GM18858 (cell line): ENCODE results near the gene EXOC6B.
"Not testable (repeated sequence)": the region's sequence is repeated elsewhere in the genome, so short reads cannot be mapped to it uniquely, and the experiment has no call there.

Source experiments
- ATAC-seq: cut with Tn5 transposase; IDR thresholded peaks from one replicate; pipeline ENCODE4 v1.9.1; 2021; ENCODE audit not compliant: unreplicated experiment

EXOC6B gene

DNA sequence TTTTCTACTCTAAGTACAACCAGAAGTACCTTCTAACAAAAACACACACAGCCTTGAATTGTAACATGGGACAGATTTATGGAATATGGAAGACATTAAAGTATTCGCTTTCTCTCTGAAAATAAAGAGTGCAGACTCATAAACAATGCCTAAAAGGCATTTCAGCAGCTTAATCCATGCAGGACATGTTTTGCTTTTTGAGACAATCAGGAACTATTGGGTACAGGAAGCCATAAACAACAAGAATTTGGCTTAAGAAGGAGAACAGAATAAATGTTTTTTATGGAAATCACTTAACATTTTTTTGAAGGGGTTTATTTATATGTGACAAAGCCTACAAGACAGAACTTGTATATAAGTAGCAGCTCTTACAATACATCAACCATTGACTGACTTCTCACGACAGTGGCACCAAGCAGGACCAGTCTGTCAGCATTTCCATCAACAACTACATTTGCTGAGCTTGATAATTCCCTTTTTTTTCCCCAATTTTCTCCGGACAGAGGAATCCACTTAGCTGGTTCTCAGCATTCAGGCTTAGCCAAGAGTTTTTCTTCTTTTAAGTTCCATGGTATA, 140.1 kb downstream of the EXOC6B start:
- no peak for ATAC-seq

DNA sequence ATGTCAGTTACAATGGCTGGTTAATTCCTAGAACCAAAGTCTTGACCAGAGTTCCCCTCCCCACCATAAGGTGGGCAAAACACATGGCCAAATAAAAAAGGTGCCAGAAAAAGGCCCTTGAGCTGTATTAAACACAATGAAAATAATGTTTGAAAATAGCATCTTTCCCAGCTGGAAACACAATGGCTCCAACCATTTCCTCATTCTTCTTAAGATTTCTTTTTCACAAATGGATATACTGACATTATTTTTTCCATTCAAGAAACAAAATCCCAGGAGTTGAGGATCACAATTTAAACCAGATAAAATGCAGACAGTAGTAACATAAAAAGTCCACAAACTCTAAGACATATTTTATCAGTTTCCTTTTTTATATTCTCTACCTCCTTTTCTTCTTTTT, 143.8 kb downstream of the EXOC6B start:
- no peak for ATAC-seq

DNA sequence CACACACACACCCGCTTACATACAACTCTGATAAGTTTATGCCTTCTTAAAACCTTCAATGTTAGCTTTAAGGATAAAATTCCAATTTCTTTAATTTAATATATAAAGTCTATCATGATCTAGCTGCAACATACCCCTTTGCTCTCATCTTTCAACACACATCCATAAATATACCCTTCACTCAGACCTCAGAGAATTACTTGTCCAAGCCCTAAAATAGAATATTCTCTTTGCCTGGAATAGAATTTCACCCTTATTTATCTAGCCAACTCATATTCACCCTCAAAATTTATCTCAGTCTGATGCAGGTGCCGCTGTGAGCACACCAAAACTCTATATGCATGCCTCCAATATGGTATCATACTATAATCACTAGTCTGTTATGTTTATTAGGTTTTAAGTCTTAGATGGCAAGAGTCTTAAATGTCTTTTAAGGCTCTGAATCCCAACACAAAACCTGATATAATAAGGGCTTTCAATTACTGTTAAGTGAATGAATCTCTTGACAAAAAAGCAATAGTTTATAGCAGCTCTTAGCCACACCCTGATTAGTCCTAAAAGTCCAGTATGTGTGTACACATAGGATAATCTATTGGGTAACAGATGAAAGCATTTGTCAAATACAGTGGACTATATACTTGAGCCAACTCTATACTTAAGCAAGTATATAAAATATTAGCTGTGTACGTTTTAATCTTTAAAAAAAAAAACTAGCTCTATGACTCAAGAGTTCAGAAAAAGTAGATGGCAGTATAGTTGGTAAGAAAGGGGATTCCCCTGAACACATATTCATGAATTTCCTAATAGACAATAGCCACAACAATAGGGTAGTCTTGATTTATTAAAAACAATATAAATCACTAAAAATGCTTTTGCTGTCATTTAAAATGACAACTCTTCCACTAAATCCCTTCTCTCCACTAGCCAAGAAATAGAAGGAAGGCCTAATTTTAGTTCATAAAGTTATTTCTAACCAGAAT, 144.5 kb downstream of the EXOC6B start:
- ATAC-seq, result no peak

DNA sequence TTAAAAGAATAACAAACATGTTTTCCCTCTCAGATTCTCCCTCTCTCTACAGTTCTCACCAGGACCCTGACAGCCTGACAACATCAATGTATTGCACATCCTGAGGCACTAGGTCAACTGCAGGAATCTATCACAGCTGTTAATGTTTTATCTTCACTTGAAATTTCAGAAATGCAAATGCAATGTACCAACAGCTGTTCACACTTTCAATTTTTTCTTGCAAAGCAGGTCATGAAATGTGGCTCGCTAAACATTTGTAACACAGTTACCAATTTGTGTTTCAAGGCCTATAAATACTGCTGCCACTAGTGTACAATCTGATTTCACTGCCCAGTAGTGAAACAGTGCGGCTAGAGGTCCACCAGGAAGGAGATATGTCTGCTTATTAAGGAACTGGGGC, 147.8 kb downstream of the EXOC6B start:
- ATAC-seq, result peak; percentile 44

DNA sequence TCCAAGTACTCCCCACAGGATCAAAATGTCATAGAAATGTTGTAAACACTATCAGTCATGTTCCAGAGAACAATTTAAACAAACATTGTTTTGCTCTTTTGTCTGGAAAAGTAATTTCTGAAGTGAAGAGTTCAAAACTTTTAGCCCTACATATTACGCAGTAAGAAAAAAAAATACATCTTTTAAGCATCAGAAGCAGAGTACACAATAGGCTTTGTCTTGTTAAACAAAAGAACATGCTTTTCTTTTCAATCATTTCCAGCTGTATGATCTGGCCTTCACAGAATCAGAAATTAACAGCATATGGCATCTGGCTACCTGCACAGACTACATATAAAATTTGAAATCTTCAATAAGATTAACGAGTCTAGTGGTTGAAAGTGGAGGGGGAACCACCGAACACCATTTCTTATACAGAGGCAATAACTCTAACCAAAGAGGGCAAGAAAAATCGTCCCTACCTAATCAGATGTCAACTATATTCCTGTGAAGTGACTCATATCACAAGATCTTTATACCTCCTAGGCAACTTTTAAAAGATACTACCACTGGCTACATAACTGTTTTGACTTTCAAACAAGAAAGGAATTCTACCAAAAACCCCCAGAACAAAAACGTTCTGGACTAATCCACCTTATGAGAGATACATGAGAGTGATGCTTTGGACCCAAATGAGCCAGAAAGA, 149.3 kb downstream of the EXOC6B start:
- no peak for ATAC-seq

DNA sequence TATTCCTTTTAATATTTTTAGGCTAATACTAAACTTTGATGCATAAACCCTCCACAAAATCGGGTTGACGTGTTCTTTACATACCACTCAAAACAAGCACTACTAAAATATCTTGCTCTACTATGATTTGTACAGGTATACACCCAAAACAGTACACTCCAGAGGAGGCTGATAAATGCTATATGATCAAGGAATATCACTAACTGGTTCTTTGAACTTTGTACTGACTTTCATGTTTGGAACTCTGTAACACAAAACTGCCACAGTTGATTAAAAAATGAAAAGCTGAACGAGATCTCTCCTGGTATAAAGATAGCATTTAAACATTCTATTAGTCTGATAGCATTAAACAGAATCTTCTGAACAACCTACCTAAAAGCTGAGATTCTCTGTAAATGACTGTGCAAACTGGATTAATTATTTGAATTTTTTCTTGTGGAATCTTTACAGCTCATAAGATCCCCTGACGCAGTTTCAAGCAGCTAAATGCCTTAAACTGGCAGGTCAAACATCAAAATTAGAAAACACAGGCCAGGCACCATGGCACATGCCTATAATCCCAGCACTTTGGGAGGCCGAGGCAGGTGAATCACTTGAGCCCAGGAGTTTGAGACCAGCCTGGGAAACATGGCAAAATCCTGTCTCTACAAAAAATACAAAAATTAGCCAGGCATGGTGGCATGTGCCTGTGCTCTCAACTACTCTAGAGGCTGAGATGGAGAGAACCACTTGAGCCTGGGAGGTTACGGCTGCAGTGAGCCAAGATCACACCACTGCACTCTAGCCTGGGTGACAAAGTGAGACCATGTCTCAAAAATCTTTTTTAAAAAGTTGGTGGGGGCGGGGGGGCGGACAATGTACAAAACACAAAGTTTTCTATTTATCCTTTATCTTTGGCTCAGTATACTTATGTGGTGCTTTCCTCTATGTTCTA, 150.6 kb downstream of the EXOC6B start:
- ATAC-seq, result no peak

DNA sequence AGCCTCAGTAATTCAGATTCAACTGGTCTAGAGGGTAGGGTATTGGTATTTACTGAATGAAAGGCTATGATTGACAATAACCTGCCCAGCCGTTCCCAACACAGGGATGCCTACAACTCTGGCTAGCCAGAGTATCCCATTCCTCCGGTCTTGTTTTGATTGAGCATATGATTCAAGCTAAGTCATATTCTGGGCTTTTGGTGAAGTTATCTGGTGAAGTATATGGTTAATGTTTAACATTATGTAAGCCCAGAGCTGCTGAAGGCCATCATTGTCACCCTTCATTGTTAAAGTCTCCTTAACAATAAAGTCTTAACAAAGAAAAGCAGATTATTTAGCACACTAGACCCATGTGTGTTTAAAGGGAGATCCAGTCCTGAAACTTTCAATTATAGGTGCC, 152.6 kb downstream of the EXOC6B start:
- ATAC-seq, result no peak

DNA sequence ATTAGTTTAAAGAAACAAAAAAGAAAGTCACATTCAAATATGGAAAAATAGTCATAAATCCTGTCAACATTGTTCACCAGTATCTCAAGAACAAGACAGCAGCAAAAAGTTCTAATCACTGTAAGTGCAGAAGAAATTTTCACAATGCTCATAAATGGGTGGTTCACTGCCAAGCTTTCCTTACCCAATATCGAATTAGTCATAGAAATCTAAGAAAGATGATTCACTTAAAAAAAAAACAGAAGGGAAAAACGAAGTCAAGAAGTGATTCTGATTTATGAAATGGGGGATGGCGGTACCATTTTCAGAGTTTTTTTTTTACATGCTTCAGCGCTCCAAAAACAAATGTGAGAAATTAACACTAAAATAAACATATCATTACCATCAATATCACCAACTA, 156.7 kb downstream of the EXOC6B start:
- no peak for ATAC-seq

DNA sequence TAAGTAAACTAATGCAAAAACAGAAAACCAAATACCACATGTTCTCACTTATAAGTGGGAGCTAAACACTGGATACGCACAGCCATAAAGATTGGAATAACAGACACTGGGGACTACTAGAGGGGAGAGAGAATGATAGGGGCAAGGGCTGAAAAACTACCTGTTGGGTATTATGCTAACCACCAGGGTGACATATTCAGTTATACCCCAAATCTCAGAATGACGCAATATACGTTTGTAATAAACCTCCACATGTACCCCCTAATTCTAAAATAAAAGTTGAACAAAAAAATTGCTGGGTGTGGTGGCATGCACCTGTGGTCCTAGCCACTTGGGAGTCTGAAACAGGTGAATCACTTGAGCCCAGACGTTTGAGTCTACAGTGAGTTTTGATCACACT, 157.2 kb downstream of the EXOC6B start:
- ATAC-seq, result no peak

DNA sequence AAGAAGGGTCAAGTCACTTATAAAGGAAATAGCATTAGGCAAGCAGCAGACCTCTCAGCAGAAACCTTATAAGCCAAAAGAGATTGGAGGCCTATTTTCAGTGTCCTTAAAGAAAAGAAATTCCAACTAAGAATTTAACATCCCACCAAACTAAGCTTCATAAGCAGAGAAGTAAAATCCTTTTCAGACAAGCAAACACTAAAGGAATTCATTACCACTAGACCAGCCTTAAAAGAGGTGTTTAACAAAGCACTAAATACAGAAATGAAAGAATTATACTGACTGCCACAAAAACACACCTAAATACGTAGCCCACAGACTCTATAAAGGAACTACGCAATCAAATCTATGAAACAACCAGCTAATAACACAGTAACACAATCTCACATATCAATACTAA, 160.4 kb downstream of the EXOC6B start:
- no peak for ATAC-seq

DNA sequence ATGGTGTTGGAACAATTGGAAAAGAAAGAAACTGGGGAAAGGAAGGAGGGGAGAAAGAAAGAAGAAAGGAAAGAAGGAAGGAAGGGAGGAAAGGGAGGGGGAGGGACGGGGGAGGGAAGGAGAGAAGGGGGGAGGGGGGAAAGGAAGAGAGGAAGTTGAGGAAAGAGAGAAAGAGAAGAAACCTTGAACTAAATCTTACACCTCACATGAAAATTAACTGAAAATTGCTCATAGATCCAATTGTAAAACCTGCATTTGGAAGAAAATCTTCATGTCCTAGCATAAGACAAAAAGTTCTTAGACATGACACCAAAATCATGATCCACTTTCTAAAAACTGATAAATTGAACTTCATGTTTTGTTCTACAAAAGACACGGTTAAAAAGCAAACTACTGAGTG, 163.8 kb downstream of the EXOC6B start:
- no peak for ATAC-seq

DNA sequence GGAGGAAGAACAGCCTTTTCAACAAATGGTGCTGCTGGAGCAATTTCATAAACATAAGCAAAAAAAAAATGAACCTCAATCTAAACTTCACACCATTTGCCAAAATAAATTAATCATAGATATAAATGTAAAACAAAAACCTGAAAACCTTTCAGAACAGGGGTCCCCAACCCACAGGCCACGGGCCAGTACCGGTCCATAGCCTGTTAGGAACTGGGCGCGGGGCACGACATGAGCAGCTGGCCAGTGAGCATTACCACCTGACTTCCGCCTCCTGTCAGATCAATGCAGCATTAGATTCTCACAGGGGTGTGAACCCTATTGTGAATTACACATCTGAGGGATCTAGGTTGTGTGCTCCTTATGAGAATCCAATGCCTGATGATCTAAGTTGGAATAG, 176.0 kb downstream of the EXOC6B start:
- ATAC-seq, result no peak

DNA sequence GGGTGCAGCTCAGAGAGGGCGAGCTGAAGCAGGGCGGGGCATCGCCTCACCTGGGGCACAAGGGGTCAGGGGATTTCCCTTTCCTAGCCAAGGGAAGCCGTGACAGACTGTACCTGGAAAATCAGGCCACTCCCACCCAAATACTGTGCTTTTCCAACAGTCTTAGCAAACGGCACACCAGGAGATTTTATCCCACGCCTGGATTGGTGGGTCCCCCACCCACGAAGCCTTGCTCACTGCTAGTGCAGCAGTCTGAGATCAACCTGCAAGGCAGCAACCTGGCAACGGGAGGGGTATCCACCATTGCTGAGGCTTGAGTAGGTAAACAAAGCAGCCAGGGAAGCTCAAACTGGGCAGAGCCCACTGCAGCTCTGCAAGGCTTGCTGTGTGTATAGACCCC, 184.6 kb downstream of the EXOC6B start:
- ATAC-seq, result not testable (repeated sequence)

DNA sequence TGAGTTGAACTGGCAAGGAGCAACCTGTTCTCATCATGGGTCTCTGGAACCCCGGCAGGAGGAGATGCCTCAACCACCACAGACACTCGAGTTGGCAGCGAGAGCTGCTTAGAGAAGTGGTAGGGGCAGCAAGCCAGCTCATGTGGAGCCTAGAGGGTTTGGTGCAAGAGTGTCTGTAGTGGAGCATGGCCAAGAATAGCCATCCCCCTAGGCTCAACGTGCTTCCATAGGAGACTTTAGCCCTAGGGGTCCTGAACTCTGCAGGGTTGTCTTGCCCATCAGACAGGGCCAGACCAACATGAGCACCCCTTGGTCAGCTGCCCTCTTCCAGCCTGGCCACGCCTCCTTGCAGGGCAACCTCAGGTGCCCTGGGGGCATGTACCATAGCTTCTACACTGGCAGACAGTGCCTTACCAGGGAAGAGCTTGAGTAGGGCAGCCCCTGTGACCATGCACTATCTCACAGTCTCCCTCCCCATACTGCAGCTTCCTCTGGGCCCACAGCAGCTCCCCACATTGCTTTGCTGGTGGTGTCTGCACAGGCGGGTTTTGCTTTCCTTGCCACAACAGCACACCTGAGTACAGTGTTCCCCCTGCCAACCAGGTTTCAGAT, 187.1 kb downstream of the EXOC6B start:
- ATAC-seq, result no peak

DNA sequence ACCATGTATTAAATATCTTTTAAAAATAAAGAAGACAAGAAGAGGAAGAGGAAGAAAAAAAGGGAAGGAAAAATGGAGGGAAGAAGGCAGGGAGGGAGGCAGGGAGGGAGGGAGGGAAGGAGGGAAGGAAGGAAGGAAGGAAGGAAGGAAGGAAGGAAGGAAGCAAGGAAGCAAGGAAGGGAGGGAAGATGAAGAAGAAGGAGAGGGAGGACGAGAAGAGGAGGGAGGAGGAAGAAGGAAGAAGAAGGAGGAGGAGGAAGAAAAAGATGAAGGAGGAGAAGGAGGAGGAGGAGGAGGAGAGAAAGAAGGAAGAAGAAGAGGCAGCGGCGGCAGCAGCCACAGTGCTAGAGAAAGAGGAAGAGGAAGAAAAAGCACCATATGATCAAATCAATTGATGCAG, 189.6 kb downstream of the EXOC6B start:
- no peak for ATAC-seq

DNA sequence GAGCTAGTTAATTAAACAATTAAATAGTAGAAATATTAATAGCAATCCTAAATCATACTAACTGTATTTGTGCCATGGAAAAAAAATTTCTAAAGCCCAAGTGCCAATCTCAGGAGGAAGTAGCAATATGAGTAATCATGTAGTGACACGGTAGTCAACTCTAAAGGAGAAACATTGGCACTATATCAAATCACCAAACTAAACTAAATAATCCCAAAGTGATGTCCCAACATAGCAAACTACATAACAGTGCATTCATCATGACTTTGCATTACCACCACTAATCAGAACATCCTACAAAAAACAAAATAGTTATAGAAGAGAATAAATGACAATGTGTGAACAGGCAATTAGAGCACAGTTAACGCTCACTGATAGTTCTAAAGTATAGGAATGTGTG, 195.1 kb downstream of the EXOC6B start:
- no peak for ATAC-seq

DNA sequence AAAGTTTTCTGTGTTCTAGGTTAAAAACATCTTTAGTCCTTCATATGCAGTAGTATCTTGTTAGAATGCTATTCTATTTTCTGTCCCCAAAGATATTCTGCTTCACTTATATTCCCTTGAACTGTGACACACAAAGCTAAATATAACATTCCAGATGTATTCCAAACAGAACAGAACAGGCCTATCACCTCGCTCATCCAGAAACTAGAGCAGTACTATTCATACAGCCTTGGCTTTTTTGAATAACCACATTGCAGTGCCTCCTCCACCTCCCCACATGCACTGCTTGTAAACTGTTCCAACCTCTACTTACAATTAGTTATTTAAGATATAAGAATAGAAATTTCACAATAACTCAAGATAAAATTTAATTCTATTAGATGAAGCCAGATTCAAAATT, 196.8 kb downstream of the EXOC6B start:
- ATAC-seq, result no peak

DNA sequence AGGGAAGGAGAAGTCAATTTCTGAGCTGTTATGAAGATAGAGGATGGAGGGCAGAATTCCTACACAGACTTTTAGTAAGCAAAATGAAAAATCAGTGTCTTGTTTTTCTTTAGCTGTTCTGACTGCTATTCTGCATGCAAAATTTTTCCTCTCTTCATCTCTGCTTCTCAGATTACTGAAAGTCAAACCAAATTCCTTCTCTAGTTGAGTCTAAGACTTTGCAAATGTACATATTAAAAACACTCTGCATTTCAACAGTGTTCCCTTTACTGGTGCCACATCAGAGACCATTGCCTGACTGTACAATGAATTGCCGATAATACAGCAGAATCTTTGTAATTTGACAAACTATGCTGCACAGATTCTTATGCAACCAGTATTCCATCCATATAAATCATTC, 198.8 kb downstream of the EXOC6B start:
- ATAC-seq, result no peak

DNA sequence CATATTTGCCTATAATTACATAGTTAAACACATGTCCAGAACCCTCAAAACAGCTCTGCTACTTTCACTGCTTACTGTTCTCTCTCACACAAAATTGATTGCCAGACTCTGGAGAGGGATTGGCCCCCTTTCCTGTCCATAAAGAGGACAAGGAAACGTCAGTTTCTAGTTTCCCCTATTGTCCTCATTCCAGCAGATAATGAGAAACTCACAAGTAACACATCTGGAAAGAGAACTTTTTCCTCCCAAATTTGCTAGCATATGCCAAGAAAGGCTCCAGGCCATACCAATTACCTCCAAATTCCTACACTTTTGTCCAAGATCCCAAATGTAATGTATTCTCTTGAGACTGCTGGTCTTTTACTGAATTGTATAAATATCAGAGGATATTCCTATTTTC, 200.5 kb downstream of the EXOC6B start:
- ATAC-seq, result no peak

DNA sequence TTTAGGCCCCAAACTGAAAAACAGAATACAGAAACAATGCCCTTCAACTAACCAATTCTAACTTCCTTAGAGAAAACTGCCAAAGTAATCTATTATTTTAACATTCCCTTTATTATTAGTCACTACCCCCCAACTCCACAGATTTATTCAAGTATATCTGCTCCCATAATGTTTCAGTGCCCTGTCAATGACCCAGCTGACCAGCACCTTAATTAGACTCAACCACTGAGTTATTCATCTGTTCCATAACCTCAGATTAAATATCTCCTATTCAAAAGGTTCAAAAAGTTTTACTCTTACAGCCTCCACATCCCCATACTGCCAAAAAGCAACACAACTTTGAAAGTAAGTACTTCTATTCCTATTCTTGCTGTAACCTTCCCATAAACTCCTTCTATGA, 202.4 kb downstream of the EXOC6B start:
- ATAC-seq, result no peak

DNA sequence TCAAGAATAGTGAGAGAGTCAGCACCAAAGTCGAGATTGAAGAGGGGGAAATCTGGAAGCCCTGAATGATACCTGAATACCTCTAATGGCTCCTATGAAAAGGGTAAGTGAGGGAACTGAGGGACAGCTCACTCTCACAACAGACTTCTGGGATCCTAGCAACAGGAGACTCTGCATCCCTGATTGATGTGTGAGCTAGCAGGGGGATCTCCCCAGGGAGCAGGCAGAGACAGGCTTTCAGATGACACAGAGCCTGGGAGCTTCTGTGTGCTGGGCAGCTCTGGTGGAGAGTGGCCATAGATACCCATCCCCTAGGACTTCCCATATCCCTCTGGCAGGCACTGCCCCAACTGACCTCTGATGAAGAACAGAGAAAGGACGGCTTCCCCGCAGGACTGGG, 206.2 kb downstream of the EXOC6B start:
- no peak for ATAC-seq
